DLD1 (cell line): ENCODE results near the gene ZNF691.
"Not testable (repeated sequence)": the region's sequence is repeated elsewhere in the genome, so short reads cannot be mapped to it uniquely, and the experiment has no call there.

ENCODE experiments used
- in situ Hi-C: cut with HindIII; loops from 2 replicates; pipeline ENCODE4 v1.10.0; 2017; ENCODE audit warnings: low sequenced_read_pairs

The ZNF691 gene

GRCh38 chr1:42846257-42847110 lies at the start of gene ZNF691:
TSS of gene ZNF691 (plus strand) at chr1:42846613. CDS start at chr1:42849659, 3,046 bp downstream.
- in situ Hi-C loops: no loop called here

GRCh38 chr1:42797414-42797813 lies 49.0 kb upstream of the ZNF691 start:
- in situ Hi-C loops: loop anchor here (10.0 kb wide), 1 partner anchor 73 kb away; no protein-coding TSS in a partner anchor

GRCh38 chr1:42797979-42798378 lies 48.4 kb upstream of the ZNF691 start:
- in situ Hi-C loops: loop anchor here (10.0 kb wide), 1 partner anchor 73 kb away; no protein-coding TSS in a partner anchor

- in situ Hi-C loops: no loop called here
Observed at GRCh38 chr1:42801832-42802473, 44.5 kb upstream of the ZNF691 start.

- in situ Hi-C loops: no loop called here
Observed at GRCh38 chr1:42806171-42806570, 40.2 kb upstream of the ZNF691 start.

GRCh38 chr1:42806593-42806992 lies 39.8 kb upstream of the ZNF691 start:
- in situ Hi-C loops: no loop called here

- in situ Hi-C loops: no loop called here
Observed at GRCh38 chr1:42807056-42807668, 39.3 kb upstream of the ZNF691 start.

GRCh38 chr1:42814815-42815214 lies 31.6 kb upstream of the ZNF691 start:
- in situ Hi-C loops: not testable (repeated sequence)

- in situ Hi-C loops: no loop called here
Observed at GRCh38 chr1:42815941-42816584, 30.4 kb upstream of the ZNF691 start.

GRCh38 chr1:42816585-42817439 lies 29.6 kb upstream of the ZNF691 start, which contains the start of the genes ERMAP and SVBP:
TSS of gene ERMAP (plus strand) at chr1:42817122. CDS start at chr1:42830449, 13,327 bp downstream.
TSS of gene SVBP (minus strand) at chr1:42817397. CDS start at chr1:42816544, 853 bp downstream.
- in situ Hi-C loops: no loop called here

GRCh38 chr1:42817440-42817767 lies 29.0 kb upstream of the ZNF691 start:
- in situ Hi-C loops: no loop called here

- in situ Hi-C loops: no loop called here
Observed at GRCh38 chr1:42817976-42818375, 28.4 kb upstream of the ZNF691 start.

- in situ Hi-C loops: no loop called here
Observed at GRCh38 chr1:42820813-42821212, 25.6 kb upstream of the ZNF691 start.

GRCh38 chr1:42821690-42822089 lies 24.7 kb upstream of the ZNF691 start:
- in situ Hi-C loops: no loop called here

- in situ Hi-C loops: no loop called here
Observed at GRCh38 chr1:42822800-42823392, 23.5 kb upstream of the ZNF691 start.

- in situ Hi-C loops: no loop called here
Observed at GRCh38 chr1:42824481-42825035, 21.9 kb upstream of the ZNF691 start.

GRCh38 chr1:42825036-42825851 lies 21.2 kb upstream of the ZNF691 start:
- in situ Hi-C loops: no loop called here

GRCh38 chr1:42830631-42831030 lies 15.8 kb upstream of the ZNF691 start:
- in situ Hi-C loops: no loop called here

- in situ Hi-C loops: no loop called here
Observed at GRCh38 chr1:42831273-42831672, 15.1 kb upstream of the ZNF691 start.
